ENCODE data around the gene SUSD3. TPM values are rescaled to one million over a fixed set of nuclear protein-coding genes. Genes with fewer than 3 reads are reported as not detected.

SUSD3 gene
- total RNA-seq, 1 donor from 2014 or later: 9.1 TPM

- H3K27ac Mint-ChIP-seq: peak within 1 kb of the TSS; percentile 80
- intact Hi-C loops (cut with micrococcal nuclease): loop anchor here (1.0 to 10.0 kb wide), 6 partner anchors 14 to 431 kb away; partner anchors contain the start of genes CARD19, FAM120A, FAM120AOS and SUSD3
- peaks cover 3% of the 10 kb centered on the region for H3K9me3 Mint-ChIP-seq
- H3K36me3 Mint-ChIP-seq (ENCODE audit: low read depth): no peaks in the 10 kb centered on the region
- no peaks in the 10 kb centered on the region for H3K27me3 Mint-ChIP-seq
- ATAC-seq (ENCODE audit: low read depth): peak; percentile 85
- POLR2A ChIA-PET: interaction anchor here (0.7 to 2.6 kb wide), 12 partner anchors 10 to 432 kb away, joined by 3 to 15 read pairs (median 4); partner anchors contain the start of genes CARD19 and FAM120AOS
- peaks cover 48% of the 10 kb centered on the region for H3K4me1 Mint-ChIP-seq
- DNase-seq: peak; percentile 75
- H3K4me3 Mint-ChIP-seq: peak within 1 kb of the TSS; percentile 85
- CTCF ChIA-PET: interaction anchor here (0.6 to 1.5 kb wide), 2 partner anchors 11 to 14 kb away, joined by 3 to 4 read pairs; no protein-coding TSS in a partner anchor
- TF ChIP-seq, protein P1, sequence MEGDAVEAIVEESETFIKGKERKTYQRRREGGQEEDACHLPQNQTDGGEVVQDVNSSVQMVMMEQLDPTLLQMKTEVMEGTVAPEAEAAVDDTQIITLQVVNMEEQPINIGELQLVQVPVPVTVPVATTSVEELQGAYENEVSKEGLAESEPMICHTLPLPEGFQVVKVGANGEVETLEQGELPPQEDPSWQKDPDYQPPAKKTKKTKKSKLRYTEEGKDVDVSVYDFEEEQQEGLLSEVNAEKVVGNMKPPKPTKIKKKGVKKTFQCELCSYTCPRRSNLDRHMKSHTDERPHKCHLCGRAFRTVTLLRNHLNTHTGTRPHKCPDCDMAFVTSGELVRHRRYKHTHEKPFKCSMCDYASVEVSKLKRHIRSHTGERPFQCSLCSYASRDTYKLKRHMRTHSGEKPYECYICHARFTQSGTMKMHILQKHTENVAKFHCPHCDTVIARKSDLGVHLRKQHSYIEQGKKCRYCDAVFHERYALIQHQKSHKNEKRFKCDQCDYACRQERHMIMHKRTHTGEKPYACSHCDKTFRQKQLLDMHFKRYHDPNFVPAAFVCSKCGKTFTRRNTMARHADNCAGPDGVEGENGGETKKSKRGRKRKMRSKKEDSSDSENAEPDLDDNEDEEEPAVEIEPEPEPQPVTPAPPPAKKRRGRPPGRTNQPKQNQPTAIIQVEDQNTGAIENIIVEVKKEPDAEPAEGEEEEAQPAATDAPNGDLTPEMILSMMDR (IDR thresholded peaks at IDR 0.05): no peak
Measured at GRCh38 chr9:93134015-93134739, 75.7 kb downstream of the SUSD3 start, which contains the start of gene NINJ1. TSS of gene NINJ1 (minus strand) at chr9:93134251. CDS start at chr9:93134217, 34 bp downstream.

Other genes with a start within 250 kb of the SUSD3 start
- 12.2 and 14.0 TPM in 2 replicates for gene ZNF484, start 180.7 kb upstream of the SUSD3 start, total RNA-seq
- gene FGD3, start 111.2 kb upstream of the SUSD3 start, total RNA-seq: 46.5 and 61.9 TPM in 2 replicates
- 13.7 and 15.6 TPM in 2 replicates for gene CARD19, start 37.5 kb downstream of the SUSD3 start, total RNA-seq
- gene NINJ1, start 75.5 kb downstream of the SUSD3 start, total RNA-seq: 10.2 and 11.0 TPM in 2 replicates
- 0.24 TPM in 1 of 2 replicates, not detected in the other for gene WNK2, start 125.4 kb downstream of the SUSD3 start, total RNA-seq

Measured in activated B cell treated with CpG ODN at 0.5 μM for 24 hours (primary cell).